Gastroesophageal sphincter (tissue), 3 donors: Measurements from ENCODE around the gene ZNF672.

Experiments
- CTCF ChIP-seq, 4 experiments: fragments of 200-600 bp in 2 of 4; fragments of 450-650 bp in 2 of 4; sonication (generic) in 1 of 4; IDR thresholded peaks; one replicate each; pipeline ENCODE4 v1.5.1; 2017 to 2019; ENCODE audit warnings: antibody characterized with exemption in 4 of 4, mild to moderate bottlenecking in 2 of 4, moderate library complexity in 2 of 4
- POLR2A ChIP-seq, 2 donors: fragments of 450-650 bp; IDR thresholded peaks; one replicate each; pipeline ENCODE4 v1.6.1; 2017; ENCODE audit warnings: antibody characterized with exemption in 2 of 2, mild to moderate bottlenecking in 2 of 2, moderate library complexity in 1 of 2

- TF ChIP-seq POLR2A (IDR thresholded peaks at IDR 0.05): no peak
- no peak for TF ChIP-seq CTCF (IDR thresholded peaks at IDR 0.05)
Measured at GRCh38 chr1:248814351-248814750, 23.7 kb upstream of the ZNF672 start.
